Measurements from ENCODE around the gene PKP3.
"Not testable (repeated sequence)": the region's sequence is repeated elsewhere in the genome, so short reads cannot be mapped to it uniquely, and the experiment has no call there.

The PKP3 gene

DNA sequence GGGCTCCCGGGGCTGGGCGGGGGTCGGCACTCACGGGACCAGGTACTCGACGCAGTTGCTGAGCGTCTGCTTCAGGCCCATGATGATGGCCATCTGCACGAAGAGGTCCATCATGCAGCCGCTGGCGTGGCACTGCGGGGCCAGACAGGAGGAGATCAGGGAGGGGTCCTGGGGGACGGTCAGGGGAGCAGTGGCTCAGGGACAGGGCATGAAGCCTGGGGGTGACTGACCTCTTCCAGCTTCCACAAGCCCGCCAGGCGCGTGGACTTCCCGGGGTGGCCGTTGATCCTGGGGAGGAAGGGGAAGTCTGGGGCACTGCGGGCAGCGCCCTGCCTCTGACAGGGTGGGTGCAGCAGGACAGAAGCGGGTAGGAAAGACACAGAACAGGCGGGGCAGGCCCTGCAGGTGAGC is 26.9 kb downstream of the PKP3 start:
- Histone ChIP-seq H3K9me3 (ENCODE audit: control insufficient read depth, low read depth, low read length) (no peaks in the 10 kb centered on the region), H3K9ac (ENCODE audit: low read length) (no peak overlapping the region), H3K4me3 (ENCODE audit: low read length) (no peak overlapping the region), H3K36me3 (ENCODE audit: control insufficient read depth, low read depth, low read length) (no peaks in the 10 kb centered on the region), H3K4me1 (ENCODE audit: control insufficient read depth, low read depth, low read length) (peaks cover 4% of the 10 kb centered on the region), H3K27me3 (ENCODE audit: control insufficient read depth, insufficient read depth, low read length) (peaks cover 27% of the 10 kb centered on the region), H3K27ac (ENCODE audit: low read length) (no peak overlapping the region)

DNA sequence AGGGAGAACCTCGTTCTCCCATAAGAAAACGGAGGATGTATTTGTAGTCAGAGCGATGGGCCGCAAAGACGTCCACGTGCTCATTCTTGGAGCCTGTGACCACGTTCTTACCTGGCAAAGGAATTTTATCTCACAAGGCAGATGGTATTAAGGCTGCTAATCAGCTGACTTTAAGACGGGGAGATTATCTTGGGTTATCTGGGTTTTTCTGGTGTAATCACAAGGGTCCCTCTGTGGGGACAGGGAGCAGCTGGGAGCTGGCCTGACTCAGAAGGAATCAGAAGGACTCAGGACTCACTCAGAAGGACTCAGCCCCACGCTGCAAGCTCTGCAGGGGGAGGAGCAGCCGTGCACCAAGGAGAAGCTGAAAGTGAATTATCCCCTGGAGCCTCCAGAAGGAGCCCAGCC is 28.2 kb downstream of the PKP3 start:
- H3K27me3 ChIP-seq (ENCODE audit: control insufficient read depth, insufficient read depth, low read length) = peaks cover 15% of the 10 kb centered on the region

GRCh38 chr11:424232-424631 is 30.2 kb downstream of the PKP3 start:
- H3K9me3 ChIP-seq (ENCODE audit: control insufficient read depth, low read depth, low read length) = no peaks in the 10 kb centered on the region
- no peaks in the 10 kb centered on the region for H3K27me3 ChIP-seq (ENCODE audit: control insufficient read depth, insufficient read depth, low read length)
- H3K36me3 ChIP-seq (ENCODE audit: control insufficient read depth, low read depth, low read length) = no peaks in the 10 kb centered on the region
- H3K27ac ChIP-seq (ENCODE audit: low read length) = no peak overlapping the region
- H3K9ac ChIP-seq (ENCODE audit: low read length) = no peak overlapping the region
- H3K4me1 ChIP-seq (ENCODE audit: control insufficient read depth, low read depth, low read length) = no peaks in the 10 kb centered on the region
- no peak overlapping the region for H3K4me3 ChIP-seq (ENCODE audit: low read length)

More for the DNA sequence above, 28.2 kb downstream of the PKP3 start:
- Histone ChIP-seq H3K4me3 (ENCODE audit: low read length) (no peak overlapping the region), H3K27ac (ENCODE audit: low read length) (no peak overlapping the region), H3K4me1 (ENCODE audit: control insufficient read depth, low read depth, low read length) (no peaks in the 10 kb centered on the region), H3K9me3 (ENCODE audit: control insufficient read depth, low read depth, low read length) (no peaks in the 10 kb centered on the region), H3K36me3 (ENCODE audit: control insufficient read depth, low read depth, low read length) (no peaks in the 10 kb centered on the region), H3K9ac (ENCODE audit: low read length) (no peak overlapping the region)

GRCh38 chr11:424766-425165 is 30.8 kb downstream of the PKP3 start:
- H3K9me3 ChIP-seq (ENCODE audit: control insufficient read depth, low read depth, low read length); H3K36me3 ChIP-seq (ENCODE audit: control insufficient read depth, low read depth, low read length); H3K27ac ChIP-seq (ENCODE audit: low read length); H3K4me3 ChIP-seq (ENCODE audit: low read length); H3K27me3 ChIP-seq (ENCODE audit: control insufficient read depth, insufficient read depth, low read length); H3K4me1 ChIP-seq (ENCODE audit: control insufficient read depth, low read depth, low read length); H3K9ac ChIP-seq (ENCODE audit: low read length): not testable (repeated sequence)

DNA sequence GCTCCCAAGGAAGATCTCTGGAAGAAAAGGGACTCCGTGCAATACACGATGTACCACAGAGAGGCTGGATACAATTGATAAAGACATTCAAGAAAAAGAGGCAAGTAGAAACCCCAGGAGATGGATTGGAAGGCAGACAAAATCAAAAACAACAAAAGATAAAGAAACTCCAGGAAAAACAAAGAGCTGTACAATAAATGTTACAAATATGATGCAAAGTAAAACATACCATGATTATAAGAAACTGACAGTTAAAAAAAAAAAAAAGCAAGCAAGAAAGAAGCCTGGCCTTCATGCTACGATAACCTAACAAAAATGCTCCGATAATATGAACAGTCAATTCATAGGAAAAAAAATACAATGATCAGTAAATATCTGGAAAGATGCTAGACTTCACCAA is 31.3 kb downstream of the PKP3 start:
- Histone ChIP-seq H3K4me3 (ENCODE audit: low read length) (no peak overlapping the region), H3K36me3 (ENCODE audit: control insufficient read depth, low read depth, low read length) (no peaks in the 10 kb centered on the region), H3K9me3 (ENCODE audit: control insufficient read depth, low read depth, low read length) (no peaks in the 10 kb centered on the region), H3K4me1 (ENCODE audit: control insufficient read depth, low read depth, low read length) (no peaks in the 10 kb centered on the region), H3K9ac (ENCODE audit: low read length) (no peak overlapping the region), H3K27ac (ENCODE audit: low read length) (no peak overlapping the region), H3K27me3 (ENCODE audit: control insufficient read depth, insufficient read depth, low read length) (no peaks in the 10 kb centered on the region)

GRCh38 chr11:426851-427250 is 32.8 kb downstream of the PKP3 start:
- no peaks in the 10 kb centered on the region for H3K4me1 ChIP-seq (ENCODE audit: control insufficient read depth, low read depth, low read length)

GRCh38 chr11:428295-428694 is 34.3 kb downstream of the PKP3 start:
- no peaks in the 10 kb centered on the region for H3K27me3 ChIP-seq (ENCODE audit: control insufficient read depth, insufficient read depth, low read length)
- no peak overlapping the region for H3K4me3 ChIP-seq (ENCODE audit: low read length)
- H3K9ac ChIP-seq (ENCODE audit: low read length) = no peak overlapping the region
- no peak overlapping the region for H3K27ac ChIP-seq (ENCODE audit: low read length)
- no peaks in the 10 kb centered on the region for H3K9me3 ChIP-seq (ENCODE audit: control insufficient read depth, low read depth, low read length)
- no peaks in the 10 kb centered on the region for H3K4me1 ChIP-seq (ENCODE audit: control insufficient read depth, low read depth, low read length)
- H3K36me3 ChIP-seq (ENCODE audit: control insufficient read depth, low read depth, low read length) = no peaks in the 10 kb centered on the region

More at GRCh38 chr11:426851-427250, 32.8 kb downstream of the PKP3 start:
- no peak overlapping the region for H3K9ac ChIP-seq (ENCODE audit: low read length)
- H3K36me3 ChIP-seq (ENCODE audit: control insufficient read depth, low read depth, low read length) = no peaks in the 10 kb centered on the region
- H3K9me3 ChIP-seq (ENCODE audit: control insufficient read depth, low read depth, low read length) = no peaks in the 10 kb centered on the region
- no peak overlapping the region for H3K27ac ChIP-seq (ENCODE audit: low read length)
- no peaks in the 10 kb centered on the region for H3K27me3 ChIP-seq (ENCODE audit: control insufficient read depth, insufficient read depth, low read length)
- no peak overlapping the region for H3K4me3 ChIP-seq (ENCODE audit: low read length)

GRCh38 chr11:429391-429790 is 35.4 kb downstream of the PKP3 start:
- H3K36me3 ChIP-seq (ENCODE audit: control insufficient read depth, low read depth, low read length) = no peaks in the 10 kb centered on the region
- H3K9me3 ChIP-seq (ENCODE audit: control insufficient read depth, low read depth, low read length) = no peaks in the 10 kb centered on the region
- H3K27me3 ChIP-seq (ENCODE audit: control insufficient read depth, insufficient read depth, low read length) = no peaks in the 10 kb centered on the region
- H3K4me1 ChIP-seq (ENCODE audit: control insufficient read depth, low read depth, low read length) = no peaks in the 10 kb centered on the region
- H3K4me3 ChIP-seq (ENCODE audit: low read length) = no peak overlapping the region
- H3K9ac ChIP-seq (ENCODE audit: low read length) = no peak overlapping the region
- H3K27ac ChIP-seq (ENCODE audit: low read length) = no peak overlapping the region

DNA sequence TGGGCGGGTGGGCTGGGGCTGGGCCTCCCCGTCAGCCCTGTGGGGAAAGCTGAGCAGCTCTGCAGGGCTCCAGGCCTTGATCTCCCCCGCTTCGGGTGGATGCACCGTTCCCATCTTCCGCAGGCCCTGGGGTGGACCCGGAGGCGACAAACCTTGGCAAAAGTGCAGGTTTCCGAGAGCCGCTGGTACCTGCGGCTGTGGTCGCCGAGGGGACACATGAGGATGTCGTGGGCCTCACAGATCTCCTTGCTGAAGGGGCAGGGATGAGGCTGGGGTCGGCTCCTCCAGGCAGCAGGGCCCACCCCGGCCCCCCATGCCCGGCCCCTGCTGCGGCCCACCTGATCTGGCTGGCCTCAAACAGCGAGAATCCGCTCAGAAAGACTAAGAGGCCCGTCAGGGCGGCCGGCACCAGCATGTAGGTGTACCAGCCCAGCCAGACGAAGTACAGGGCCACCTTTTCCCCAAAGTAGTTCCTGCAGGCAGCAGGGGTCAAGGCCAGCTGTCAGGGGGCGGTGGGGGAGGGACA is 36.0 kb downstream of the PKP3 start:
- H3K4me1 ChIP-seq (ENCODE audit: control insufficient read depth, low read depth, low read length) = no peaks in the 10 kb centered on the region

DNA sequence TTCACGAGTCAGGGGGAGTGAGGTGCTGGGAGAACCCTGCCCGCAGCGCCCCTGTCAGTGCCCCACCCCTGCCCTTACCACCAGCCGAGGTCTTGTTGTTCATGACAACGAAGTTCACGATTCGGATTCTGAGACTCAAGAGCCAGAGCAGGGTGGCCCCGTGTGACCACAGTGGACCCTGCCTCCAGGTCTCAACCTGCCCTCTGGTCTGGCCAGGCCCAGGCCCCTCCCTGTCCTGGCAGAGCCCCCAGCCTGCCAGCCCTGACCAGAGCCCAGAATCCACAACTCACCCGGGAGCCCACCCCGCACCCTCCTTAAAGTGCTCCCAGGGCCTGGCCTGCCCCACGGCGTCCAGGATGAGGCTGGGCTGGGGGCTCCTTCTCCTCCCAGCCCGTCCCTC is 37.9 kb downstream of the PKP3 start:
- no peak overlapping the region for H3K9ac ChIP-seq (ENCODE audit: low read length)
- no peak overlapping the region for H3K4me3 ChIP-seq (ENCODE audit: low read length)
- no peaks in the 10 kb centered on the region for H3K4me1 ChIP-seq (ENCODE audit: control insufficient read depth, low read depth, low read length)
- H3K27me3 ChIP-seq (ENCODE audit: control insufficient read depth, insufficient read depth, low read length) = no peaks in the 10 kb centered on the region
- no peak overlapping the region for H3K27ac ChIP-seq (ENCODE audit: low read length)
- no peaks in the 10 kb centered on the region for H3K36me3 ChIP-seq (ENCODE audit: control insufficient read depth, low read depth, low read length)
- H3K9me3 ChIP-seq (ENCODE audit: control insufficient read depth, low read depth, low read length) = no peaks in the 10 kb centered on the region

More for the DNA sequence above, 36.0 kb downstream of the PKP3 start:
- no peak overlapping the region for H3K9ac ChIP-seq (ENCODE audit: low read length)
- H3K4me3 ChIP-seq (ENCODE audit: low read length) = no peak overlapping the region
- H3K36me3 ChIP-seq (ENCODE audit: control insufficient read depth, low read depth, low read length) = no peaks in the 10 kb centered on the region
- no peaks in the 10 kb centered on the region for H3K27me3 ChIP-seq (ENCODE audit: control insufficient read depth, insufficient read depth, low read length)
- no peak overlapping the region for H3K27ac ChIP-seq (ENCODE audit: low read length)
- H3K9me3 ChIP-seq (ENCODE audit: control insufficient read depth, low read depth, low read length) = no peaks in the 10 kb centered on the region

DNA sequence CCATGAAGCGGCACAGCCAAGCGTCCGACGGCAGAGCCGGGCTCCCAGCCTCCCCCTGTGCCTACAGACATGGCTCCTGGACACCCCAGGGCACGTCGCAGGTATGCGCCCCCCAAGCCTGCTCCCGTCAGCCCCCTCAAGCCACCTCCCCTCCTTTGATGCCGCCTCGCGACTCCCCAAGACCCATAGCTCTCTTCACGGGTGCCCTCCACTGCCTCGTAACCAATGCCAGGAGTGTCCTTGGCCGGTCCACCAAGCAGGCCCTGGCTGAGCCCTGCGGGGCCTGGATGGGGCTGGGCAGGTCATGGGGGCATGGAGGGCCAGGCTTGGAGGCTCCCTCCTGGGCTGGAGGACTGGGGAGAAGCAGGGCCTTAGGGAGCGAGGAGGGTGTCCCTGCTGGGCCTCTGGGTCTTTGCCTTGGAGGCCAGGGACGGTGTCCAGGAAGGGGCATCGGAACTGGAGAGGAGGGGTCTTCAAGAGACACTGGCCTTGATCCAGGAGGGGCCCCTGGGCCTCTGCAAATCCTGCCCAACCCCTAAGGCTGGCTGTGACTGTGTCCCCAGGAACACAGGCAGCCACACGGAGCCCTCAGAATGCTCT is 38.6 kb downstream of the PKP3 start:
- Histone ChIP-seq H3K4me1 (ENCODE audit: control insufficient read depth, low read depth, low read length) (no peaks in the 10 kb centered on the region), H3K27me3 (ENCODE audit: control insufficient read depth, insufficient read depth, low read length) (no peaks in the 10 kb centered on the region), H3K27ac (ENCODE audit: low read length) (no peak overlapping the region), H3K9me3 (ENCODE audit: control insufficient read depth, low read depth, low read length) (no peaks in the 10 kb centered on the region), H3K36me3 (ENCODE audit: control insufficient read depth, low read depth, low read length) (no peaks in the 10 kb centered on the region), H3K4me3 (ENCODE audit: low read length) (no peak overlapping the region), H3K9ac (ENCODE audit: low read length) (no peak overlapping the region)

DNA sequence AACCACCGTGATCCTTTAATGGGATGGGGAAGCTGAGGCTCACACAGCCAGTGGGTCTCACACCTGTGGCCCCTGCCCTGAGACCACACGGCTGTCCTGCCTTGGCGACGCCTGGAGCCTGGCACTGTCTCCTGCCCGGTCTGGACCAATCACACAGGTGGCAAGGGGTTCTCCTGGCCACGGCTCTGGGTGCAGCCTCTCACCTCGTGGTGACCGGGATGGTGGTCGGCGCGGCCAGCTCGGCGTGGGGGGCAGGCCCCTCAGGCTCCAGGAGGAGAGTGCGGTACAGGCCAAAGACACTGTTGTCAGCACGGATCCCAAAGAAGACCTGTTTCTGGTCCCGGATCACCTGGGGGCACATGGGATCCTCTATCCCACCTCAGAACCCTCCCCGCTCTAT is 39.1 kb downstream of the PKP3 start:
- H3K9ac ChIP-seq (ENCODE audit: low read length) = no peak overlapping the region
- H3K9me3 ChIP-seq (ENCODE audit: control insufficient read depth, low read depth, low read length) = no peaks in the 10 kb centered on the region
- no peak overlapping the region for H3K4me3 ChIP-seq (ENCODE audit: low read length)
- H3K36me3 ChIP-seq (ENCODE audit: control insufficient read depth, low read depth, low read length) = no peaks in the 10 kb centered on the region
- no peaks in the 10 kb centered on the region for H3K4me1 ChIP-seq (ENCODE audit: control insufficient read depth, low read depth, low read length)
- H3K27ac ChIP-seq (ENCODE audit: low read length) = no peak overlapping the region
- no peaks in the 10 kb centered on the region for H3K27me3 ChIP-seq (ENCODE audit: control insufficient read depth, insufficient read depth, low read length)
